Glomerular visceral epithelial cell (primary cell): Measurements from ENCODE around the gene SIRT1.
"Not testable (repeated sequence)": the region's sequence is repeated elsewhere in the genome, so short reads cannot be mapped to it uniquely, and the experiment has no call there.

ENCODE experiments used
- DNase-seq: peaks from one replicate; pipeline ENCODE4 v3.0.0-alpha.2; 2016; ENCODE audit errors: extremely low spot score

The SIRT1 gene

DNA sequence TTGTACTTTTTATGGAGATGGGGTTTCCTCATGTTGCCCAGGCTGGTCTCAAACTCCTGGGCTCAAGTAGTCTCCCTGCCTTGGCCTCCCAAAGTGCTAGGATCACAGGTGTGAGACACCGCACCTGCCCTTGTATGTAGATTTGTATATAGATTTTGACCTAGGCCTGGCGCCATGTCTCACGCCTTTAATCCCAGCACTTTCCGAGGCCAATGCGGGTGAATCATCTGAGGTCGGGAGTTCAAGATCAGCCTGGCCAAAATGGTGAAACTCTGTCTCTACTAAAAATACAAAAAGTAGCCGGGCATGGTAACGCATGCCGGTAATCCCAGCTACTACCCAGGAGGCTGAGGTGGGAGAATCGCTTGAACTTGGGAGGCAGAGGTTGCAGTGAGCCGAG, 7.0 kb upstream of the SIRT1 start:
- not testable (repeated sequence) for DNase-seq

DNA sequence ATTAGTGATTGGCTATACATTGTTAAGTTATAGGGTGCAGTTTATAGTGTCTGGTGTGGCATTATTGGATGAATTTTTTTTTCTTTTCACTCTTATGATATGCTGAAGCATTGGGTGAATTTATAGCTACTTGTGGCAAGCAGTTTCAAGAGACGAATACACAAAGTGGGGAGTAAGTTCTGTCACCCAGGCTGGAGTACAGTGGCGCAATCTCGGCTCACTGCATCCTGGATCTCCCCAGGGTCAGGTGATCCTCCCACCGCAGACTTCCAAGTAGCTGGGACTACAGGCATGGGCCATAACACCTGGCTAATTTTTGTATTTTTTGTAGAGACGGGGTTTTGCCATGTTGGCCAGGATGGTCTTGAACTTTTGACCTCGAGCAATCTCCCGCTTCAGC, 6.3 kb upstream of the SIRT1 start:
- DNase-seq: no peak

DNA sequence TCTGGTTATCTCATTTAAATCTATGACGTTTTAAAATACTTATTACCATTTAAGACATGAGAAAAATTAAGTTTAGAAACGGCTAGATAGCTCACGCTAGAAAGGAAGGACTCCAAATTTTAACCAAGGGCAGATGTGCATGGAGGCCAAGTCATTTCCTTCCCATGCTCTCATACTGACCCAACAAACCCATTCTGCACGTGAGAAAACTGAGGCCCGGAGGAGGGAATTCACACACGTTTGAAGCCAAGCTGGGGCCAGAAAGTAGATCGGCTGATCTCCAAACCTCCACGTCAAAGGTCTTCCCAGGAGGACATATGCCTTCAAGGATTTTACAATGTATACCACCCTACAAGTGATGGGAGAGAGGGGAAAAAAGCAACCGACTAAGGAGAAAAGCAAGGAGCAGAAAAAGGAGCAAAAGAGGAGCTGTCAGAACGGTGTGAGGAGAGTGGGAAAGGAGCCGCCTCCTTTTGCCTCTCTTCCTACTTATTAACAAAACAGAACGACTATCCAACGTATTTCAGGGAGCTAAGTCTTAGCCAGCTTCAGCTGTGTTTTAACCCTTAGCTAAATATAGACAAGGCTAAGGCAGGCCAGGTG, 645 bp upstream of the SIRT1 start:
- no peak for DNase-seq

DNA sequence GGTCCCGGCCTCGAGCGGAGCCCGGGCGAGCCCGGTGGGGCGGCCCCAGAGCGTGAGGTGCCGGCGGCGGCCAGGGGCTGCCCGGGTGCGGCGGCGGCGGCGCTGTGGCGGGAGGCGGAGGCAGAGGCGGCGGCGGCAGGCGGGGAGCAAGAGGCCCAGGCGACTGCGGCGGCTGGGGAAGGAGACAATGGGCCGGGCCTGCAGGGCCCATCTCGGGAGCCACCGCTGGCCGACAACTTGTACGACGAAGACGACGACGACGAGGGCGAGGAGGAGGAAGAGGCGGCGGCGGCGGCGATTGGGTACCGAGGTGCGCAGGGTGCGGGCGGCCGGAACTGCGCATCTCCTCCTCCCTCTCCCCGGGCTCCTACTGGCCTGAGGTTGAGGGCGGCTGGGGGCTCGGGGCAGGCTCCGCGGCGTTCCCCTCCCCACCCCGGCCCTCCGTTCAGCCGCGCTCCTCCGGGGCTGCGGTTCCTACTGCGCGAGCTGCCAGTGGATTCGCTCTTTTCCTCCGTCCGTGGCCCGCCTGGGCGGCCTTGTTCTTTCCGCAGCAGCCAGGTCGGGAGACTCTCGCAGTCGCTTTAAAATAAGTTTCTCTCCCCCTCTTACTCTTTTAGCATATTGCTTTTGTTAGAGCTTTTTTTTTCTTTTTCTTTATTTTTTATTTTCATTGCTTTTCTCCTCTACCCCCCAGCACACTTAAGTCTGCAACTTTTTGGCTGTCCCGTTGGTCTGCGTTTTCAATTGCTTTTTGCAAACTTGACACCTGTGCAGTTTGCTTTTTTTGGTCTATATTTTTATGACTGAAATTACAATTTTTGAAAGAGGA, 600 bp downstream of the SIRT1 start:
- peak; percentile 82 for DNase-seq

DNA sequence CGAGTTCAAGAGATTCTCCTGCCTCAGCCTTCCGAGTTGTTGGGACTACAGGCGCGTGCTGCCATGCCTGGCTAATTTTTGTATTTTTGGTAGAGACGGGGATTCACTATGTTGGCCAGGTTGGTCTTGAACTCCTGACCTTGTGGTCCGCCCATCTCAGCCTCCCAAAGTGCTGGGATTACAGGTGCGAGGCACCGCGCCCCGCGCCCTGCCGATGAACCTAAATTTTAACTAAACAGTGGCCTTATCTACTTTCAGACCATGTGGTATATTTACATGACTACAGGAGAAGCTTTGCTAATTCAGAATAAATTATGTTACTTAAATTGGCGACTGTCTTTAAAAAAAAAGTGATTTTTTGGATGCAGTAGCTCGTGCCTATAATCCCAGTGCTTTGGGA, 9.2 kb downstream of the SIRT1 start:
- DNase-seq: no peak

DNA sequence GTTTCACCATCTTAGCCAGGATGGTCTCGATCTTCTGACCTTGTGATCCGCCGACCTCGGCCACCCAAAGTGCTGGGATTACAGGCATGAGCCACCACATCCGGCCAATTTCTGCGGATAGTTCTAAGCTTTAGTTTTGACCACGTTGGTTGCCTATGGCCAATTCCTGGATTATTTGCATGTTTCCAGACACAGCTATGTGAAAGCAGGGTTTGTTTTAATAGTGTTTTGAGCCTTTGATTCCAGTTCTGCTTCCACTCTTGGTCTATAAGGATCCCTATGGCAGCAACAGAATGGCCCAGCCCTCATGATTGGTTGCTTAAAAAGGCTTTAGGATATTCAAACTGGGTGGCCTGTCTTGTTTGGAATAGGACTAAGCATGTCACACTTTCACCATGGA, 19.1 kb downstream of the SIRT1 start:
- no peak for DNase-seq

DNA sequence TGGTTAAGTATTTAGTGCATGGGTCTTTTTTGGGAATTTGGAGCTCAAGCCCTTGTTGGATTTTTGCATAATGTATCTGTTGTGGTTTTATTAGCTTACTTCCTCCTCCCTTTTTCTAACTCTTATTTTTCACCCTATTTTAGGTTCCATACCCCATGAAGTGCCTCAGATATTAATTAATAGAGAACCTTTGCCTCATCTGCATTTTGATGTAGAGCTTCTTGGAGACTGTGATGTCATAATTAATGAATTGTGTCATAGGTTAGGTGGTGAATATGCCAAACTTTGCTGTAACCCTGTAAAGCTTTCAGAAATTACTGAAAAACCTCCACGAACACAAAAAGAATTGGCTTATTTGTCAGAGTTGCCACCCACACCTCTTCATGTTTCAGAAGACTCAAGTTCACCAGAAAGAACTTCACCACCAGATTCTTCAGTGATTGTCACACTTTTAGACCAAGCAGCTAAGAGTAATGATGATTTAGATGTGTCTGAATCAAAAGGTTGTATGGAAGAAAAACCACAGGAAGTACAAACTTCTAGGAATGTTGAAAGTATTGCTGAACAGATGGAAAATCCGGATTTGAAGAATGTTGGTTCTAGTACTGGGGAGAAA, 28.0 kb downstream of the SIRT1 start:
- no peak for DNase-seq

DNA sequence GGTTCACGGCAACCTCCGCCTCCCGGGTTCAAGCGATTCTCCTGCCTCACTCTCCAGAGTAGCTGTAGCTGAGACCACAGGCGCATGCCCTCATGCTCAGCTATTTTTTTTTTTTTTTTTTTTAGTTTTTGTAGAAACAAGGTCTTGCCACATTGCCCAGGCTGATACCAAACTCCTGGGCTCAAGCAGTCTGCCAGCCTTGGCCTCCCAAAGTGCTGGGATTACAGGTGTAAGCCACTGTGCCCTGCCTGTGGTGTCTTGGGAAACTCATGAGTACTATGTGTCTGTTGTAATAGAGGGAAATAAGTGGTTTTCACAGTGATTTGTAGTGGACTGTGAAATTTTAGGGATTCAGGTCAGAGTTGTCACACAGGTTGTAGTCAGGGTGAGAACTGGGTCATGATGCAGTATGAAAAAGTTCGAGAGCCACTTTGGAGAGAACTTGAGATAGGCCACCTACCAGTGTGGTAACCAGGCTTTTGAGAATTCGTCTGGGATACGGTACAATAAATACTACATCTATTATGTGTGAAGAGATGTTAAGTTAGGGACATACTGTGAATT, 30.4 kb downstream of the SIRT1 start:
- no peak for DNase-seq

DNA sequence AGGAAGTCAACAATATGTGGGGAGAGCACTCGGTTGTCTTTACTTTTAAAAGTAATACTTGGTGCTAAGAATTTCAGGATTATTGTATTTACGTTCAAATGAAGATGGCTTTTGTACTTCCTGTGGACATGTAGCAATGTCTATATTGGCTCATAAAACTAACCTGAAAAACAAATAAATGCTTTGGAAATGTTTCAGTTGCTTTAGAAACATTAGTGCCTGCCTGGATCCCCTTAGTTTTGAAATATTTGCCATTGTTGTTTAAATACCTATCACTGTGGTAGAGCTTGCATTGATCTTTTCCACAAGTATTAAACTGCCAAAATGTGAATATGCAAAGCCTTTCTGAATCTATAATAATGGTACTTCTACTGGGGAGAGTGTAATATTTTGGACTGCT, 32.7 kb downstream of the SIRT1 start:
- DNase-seq: no peak

DNA sequence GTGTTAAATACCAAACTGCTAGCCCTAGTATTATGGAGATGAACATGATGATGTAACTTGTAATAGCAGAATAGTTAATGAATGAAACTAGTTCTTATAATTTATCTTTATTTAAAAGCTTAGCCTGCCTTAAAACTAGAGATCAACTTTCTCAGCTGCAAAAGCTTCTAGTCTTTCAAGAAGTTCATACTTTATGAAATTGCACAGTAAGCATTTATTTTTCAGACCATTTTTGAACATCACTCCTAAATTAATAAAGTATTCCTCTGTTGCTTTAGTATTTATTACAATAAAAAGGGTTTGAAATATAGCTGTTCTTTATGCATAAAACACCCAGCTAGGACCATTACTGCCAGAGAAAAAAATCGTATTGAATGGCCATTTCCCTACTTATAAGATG, 33.2 kb downstream of the SIRT1 start:
- no peak for DNase-seq

DNA sequence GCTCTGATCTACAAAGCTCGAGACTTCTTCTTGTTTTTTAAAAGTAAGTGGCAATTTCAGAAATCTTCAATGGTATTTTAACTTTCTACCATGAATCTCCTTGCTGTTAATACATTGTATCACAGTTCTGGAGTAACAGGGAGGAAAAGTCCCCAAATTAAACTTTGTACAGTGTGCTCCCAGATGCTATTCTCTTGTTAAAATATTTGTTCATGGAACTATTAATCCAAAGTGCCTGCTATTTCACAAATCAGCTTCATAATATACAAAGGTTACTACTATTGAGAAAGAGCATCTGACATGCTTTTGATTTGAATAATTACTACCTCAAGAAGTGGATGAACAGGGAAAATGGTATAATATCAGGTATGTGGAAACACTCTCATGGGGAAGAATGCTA, 36.6 kb downstream of the SIRT1 start:
- no peak for DNase-seq

DNA sequence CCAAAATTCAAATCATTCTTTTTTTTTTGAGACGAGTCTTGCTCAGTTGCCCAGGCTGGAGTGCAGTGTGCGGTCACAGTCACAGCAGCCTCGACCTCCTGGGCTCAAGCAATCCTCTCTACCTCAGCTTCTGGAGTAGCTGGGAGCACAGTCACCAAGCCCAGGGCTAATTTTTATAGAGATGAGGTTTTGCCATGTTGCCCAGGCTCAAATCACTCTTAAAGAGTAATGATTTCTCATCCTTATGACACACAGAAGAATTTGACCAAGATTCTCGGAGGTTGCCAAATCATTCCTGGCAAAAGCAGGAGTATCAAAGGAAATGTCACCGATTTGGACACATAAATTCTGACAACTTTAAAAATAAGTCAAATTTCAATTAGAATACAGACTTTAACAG, 39.1 kb downstream of the SIRT1 start:
- DNase-seq: no peak

DNA sequence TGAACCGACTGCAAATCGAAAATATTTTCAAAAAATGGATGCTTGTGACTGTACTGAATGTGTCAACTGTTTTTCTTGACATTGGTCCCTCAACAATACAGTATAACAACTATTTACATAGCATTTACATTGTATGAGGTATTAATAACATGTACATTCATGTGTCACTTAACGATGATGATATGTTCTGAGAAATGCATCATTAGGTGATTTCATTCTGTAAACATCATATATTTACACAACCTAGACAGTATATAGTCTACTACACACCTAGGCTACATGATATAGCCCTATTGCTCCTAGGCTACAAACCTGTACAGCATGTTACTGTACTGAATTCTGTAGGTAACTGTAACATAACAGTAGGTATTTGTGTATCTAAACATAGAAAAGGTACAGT, 39.7 kb downstream of the SIRT1 start:
- DNase-seq: no peak

DNA sequence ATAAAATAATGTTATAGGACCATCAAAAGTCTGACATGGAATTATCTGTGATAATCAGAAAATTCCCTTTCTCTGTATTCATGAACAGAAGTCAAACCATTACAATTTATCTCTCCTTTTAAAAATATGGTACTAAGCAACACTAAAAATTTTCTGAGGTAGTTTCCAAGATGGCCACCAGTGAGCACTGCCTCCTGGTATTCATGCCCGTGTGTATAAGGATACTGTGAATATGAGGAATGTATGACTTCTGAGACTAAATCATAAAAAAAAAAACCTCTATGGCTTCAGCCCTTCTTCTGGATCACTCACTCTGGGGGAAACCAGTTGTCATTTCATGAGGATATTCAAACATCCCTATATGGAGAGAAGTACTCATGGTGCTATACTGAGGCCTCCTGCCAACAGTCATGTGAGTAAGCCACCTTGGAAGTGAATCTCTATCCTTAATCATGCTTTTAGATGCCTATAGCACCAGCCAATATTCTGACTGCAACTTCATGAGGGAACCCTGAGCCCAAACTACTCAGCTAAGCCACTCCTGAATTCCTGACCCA, 41.1 kb downstream of the SIRT1 start:
- no peak for DNase-seq

DNA sequence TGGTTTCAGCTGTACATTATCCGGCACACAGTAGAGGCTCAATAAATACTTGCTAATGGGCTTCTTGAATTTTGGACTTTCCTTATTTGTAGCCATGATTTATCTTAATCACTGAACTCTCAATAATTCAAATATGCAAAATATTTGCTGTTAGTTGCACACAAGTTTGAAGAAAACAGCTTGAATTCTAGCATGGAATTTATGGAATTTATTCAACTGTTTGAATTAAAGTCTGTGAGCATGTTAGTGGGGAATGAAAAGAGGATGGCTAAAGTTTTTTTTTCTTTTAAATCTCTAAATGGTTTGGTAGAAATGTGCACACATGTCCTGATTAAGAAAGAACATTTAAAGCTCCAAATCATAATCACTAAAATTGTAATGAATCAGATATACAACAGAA, 42.5 kb downstream of the SIRT1 start:
- no peak for DNase-seq

DNA sequence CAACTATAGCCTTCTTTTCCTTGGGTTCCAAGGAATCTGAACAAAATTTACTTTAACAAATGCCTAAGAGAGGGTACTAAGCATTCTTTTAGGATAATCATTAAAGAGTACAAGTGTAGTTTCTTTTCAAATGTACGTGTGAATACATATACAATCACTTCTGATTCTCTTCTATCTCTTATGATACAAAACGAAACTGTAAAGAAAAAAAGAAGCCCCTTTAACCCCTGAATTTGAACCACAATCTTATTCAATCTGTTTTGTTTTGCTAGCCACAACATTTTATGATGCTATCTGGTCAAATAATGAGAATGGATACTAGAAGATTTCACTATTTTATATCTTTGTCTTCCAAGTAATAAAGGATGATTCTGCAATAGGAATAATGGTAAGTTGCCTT, 48.7 kb downstream of the SIRT1 start:
- DNase-seq: no peak

DNA sequence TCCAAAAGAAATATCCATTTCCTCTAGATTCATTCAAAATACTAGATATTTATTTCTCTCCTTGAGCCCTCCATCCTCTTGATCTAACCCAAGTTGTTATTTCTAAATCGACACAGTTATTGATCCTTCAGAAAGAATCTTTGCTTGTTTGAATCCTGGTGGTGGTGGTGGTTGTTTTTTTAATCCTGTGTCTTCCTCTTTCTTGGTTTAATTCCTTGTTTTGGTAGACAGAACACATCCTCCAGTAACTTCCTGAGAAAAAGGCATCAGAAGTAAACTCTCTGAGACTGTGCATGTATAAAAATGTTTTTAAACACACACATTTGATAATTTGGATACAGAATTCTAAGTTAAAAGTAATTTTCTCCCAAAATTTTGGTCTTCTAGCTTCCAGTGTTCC, 49.9 kb downstream of the SIRT1 start:
- no peak for DNase-seq

DNA sequence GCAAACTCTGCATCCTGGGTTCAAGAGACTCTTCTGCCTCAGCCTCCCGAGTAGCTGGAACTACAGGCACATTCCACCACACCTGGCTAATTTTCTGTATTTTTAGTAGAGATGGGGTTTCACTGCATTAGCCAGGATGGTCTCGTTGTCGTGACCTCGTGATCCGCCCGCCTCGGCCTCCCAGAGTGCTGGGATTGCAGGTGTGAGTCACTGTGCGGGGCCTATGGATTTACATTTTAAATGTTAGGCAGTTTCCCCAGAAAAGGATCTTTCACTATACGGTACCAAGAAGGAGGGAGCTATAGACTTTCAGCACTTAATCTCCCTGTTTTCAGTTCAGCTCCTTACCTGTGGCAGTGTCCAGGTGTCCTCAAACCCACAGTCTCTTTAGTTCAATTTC, 50.8 kb downstream of the SIRT1 start:
- no peak for DNase-seq

DNA sequence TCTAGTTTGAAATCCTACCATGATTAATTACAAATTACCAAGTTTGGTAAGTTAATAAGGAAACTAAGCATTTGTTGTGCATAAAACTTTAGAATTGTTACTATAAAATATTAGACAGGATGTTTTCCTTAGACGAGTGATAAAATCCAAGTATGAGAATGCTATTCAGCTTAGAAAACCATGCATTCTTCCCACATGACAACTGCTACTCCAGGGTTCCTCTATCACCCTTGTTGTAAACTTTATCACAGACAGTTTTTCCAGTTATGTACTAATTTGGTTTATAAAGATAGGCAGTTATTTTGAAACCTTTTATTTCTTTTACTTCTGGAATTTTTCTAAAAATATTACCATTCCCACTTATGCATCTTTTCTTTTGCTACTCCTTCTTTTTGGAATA, 52.0 kb downstream of the SIRT1 start:
- DNase-seq: no peak

DNA sequence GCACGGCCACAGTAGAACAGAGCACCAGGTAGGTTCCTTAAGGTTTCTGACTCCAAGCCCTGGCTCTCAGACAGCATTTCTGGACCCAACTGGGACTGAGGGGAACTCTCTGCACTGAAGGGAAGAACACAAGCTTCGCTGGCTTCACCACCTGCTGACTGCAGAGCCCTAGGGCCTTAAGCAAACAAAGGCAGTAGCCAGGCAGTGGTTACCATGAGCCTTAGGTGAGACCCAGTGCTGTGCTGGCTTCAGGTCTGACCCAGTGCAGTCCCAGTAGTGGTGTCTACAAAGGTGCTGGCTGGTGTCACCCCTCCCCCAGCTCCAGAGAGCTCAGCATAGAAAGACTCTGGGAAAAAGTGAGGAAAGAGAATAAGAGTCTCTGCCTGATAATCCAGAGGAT, 59.5 kb downstream of the SIRT1 start:
- no peak for DNase-seq

DNA sequence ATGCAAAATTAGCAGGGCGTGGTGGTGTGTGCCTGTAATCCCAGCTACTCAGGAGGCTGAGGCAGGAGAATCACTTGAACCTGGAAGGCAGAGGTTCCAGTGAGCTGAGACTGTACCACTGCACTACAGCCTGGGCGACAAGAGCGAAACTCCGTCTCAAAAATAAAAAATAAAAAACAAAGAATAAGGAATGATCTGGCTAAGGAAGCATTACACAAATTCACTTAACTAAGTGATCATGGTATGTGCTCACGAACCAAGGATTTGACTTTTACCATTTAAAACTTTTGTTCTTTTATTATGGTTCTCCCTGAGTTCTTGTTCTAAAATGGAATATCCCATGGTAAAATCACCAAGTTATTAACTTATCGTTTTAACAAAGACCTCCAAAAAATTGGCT, 71.2 kb downstream of the SIRT1 start:
- DNase-seq: no peak

DNA sequence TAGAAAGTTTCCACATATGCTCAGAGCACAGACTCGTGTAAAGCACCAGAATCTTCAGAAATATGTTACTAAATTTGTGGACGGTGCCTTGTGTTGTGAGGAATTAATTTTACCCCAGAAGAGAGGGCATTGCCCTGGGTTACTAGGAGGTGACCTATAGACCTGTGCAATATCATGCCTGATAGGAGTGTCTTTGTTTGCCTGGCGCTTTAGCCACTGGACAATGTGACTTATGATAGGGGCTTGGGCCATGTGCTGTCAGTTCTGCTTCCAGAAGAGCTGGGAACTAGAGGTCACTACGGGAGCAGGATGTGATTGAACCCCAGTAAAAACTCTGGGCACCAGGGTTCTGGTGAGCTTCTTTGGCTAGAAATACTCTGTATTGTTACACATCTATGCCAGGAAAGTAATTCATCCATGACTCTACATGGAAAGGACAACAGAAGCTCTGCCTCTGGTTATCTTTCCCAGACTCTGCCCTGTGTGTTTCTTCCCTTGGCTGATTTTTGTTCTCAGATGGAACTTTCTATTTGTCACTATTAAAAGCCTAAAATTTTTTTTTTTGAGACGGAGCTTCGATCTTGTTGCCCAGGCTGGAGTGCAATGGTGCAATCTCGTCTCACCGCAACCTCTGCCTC, 75.5 kb downstream of the SIRT1 start:
- no peak for DNase-seq
